Activated CD4-positive, alpha-beta T cell treated with anti-CD3 and anti-CD28 coated beads, Interleukin-2, Interleukin-6, amounts not matched to agents 100 ng/mL and 50 ng/mL, durations not matched to agents 16 hours and 8 hours (primary cell): ENCODE data around the gene TTR.

Experiments
- DNase-seq: peaks from one replicate; pipeline ENCODE4 v3.0.0-alpha.2; 2020

The TTR gene

GRCh38 chr18:31591628-31592027, at the start of gene TTR:
TTR (plus strand) TSS chr18:31591877; CDS start chr18:31591903, 26 bp downstream.
- DNase-seq, result no peak

GRCh38 chr18:31546476-31546875, 45.2 kb upstream of the TTR start:
- no peak for DNase-seq

- no peak for DNase-seq
These were observed 42.8 kb upstream of the TTR start for GRCh38 chr18:31548853-31549252.

DNA sequence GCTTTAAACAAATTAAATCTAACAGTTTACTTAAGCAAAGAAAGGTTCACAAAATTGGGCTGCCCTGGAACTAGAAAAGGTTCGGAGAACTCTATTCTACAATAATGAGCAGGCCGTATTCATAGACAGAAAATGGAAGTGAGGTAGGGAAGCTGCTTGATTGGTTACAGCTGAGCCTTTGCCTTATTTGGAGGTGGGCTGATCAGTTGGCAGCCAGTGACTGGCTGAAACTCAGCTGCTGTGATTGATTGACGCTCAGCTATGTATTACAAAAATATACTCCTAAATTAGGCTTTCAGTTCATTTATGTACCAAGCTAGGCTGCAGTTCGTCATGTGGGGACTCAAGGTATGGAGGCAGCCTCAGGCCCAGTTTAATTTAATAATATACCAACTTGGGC, 42.3 kb upstream of the TTR start:
- DNase-seq, result no peak

DNA sequence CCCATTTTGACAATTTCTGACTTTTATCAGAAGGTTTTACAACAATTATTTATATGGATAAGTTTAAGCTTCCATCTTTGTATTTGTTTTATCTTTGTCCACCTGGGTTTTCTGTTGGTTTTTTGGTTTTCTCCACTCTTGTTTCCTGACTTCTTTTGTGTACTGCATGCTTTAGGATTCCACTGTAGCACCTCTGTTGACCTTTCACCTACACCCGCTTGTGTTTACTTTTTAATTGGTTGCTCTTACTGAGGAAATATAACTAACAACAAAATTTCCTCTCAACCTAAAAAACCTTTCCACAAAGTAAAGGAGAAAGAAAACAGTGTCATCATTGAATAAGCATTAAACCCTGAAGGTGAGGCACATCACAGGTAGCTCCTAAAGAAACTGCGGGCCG, 39.8 kb upstream of the TTR start:
- no peak for DNase-seq

- no peak for DNase-seq
These were observed 37.9 kb upstream of the TTR start for GRCh38 chr18:31553800-31554199.

- DNase-seq, result no peak
These were observed 36.9 kb upstream of the TTR start for GRCh38 chr18:31554776-31555175.

GRCh38 chr18:31555971-31556747, 35.5 kb upstream of the TTR start:
- peak; percentile 61 for DNase-seq

GRCh38 chr18:31557446-31557845, 34.2 kb upstream of the TTR start:
- DNase-seq, result no peak

DNA sequence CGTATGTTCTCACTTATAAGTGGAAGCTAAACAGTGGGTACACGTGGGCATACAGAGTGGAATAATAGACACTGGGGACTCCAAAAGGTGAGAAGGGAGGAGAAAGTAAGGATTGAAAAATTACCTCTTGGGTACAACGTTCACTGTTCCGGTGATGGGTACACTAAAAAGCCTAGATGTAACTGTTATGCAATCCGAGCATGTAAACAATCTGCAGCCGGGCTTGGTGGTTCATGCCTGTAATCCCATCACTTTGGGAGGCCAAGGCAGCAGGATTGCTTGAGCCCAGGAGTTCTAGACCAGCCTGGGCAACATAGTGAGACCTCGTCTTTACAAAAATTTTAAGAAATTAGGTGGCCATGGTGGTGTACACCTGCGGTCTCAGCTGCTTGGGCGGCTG, 33.1 kb upstream of the TTR start:
- DNase-seq, result no peak

DNA sequence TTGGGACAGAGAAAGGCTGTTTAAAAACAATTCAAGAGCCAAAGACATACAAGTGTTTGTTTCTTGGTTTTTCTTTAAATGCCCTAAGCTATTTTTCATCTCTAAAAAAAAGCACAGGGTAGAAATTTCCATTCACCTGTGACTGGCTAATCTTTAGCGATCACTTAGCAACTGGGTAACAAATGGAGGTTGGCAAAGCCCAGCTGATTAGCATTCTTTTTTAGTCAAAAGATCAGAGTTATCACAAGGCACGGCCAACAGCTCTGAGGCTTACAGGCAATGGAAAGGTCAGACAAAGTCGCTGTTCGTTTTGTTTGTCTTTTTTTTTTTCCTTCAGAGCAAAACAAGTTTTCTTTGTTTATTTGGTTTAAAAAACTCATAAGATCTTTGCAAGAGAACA, 29.0 kb upstream of the TTR start:
- no peak for DNase-seq

- DNase-seq, result no peak
These were observed 27.9 kb upstream of the TTR start for GRCh38 chr18:31563778-31564177.

GRCh38 chr18:31565345-31565744, 26.3 kb upstream of the TTR start:
- DNase-seq, result no peak

GRCh38 chr18:31565782-31566512, 25.7 kb upstream of the TTR start:
- no peak for DNase-seq

- no peak for DNase-seq
These were observed 24.9 kb upstream of the TTR start for GRCh38 chr18:31566576-31567306.

- no peak for DNase-seq
These were observed 19.3 kb upstream of the TTR start for GRCh38 chr18:31572368-31572767.

GRCh38 chr18:31573051-31573450, 18.6 kb upstream of the TTR start:
- no peak for DNase-seq

DNA sequence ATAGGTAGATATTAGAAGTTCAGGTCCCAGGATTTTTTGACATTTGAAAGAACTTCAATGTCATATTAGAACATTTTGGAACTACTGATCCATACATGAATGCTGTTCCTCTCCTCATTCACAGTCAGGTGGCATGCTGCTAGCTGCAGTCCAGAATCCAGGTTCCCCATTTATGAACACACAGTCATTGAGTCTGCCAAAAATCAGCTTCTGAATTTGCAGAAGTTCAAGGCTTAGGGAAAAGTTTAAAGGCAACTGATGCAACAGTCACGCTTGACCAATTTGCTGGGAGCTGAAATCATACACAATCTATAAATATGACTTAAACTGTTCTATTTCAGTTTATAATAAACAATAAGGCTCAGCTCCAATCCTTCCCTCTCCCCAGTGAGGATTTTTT, 17.3 kb upstream of the TTR start:
- DNase-seq, result no peak

GRCh38 chr18:31575515-31576257, 16.0 kb upstream of the TTR start:
- DNase-seq, result no peak

GRCh38 chr18:31576670-31577069, 15.0 kb upstream of the TTR start:
- DNase-seq, result no peak

GRCh38 chr18:31577195-31577594, 14.5 kb upstream of the TTR start:
- no peak for DNase-seq

GRCh38 chr18:31578126-31578525, 13.6 kb upstream of the TTR start:
- DNase-seq, result no peak

GRCh38 chr18:31579375-31579774, 12.3 kb upstream of the TTR start:
- no peak for DNase-seq
